NT2/D1 (cell line): ENCODE data around the gene NFS1.

ENCODE experiments used
- SUZ12 ChIP-seq: IDR thresholded peaks from 2 replicates; pipeline ENCODE4 v1.6.1; 2011; ENCODE audit not compliant: insufficient read length, insufficient read depth; ENCODE audit errors: extremely low read depth
- YY1 ChIP-seq: IDR thresholded peaks from 2 replicates; pipeline ENCODE4 v1.6.1; 2011; ENCODE audit not compliant: insufficient read length, insufficient read depth

- no peak for TF ChIP-seq SUZ12
- no peak for TF ChIP-seq YY1
Measured at GRCh38 chr20:35673884-35674283, 25.3 kb downstream of the NFS1 start.
